ENCODE measurements around the gene MCF2L.

MCF2L gene

GRCh38 chr13:113119166-113119821 is 150.3 kb downstream of the MCF2L start:
- no peak for TF ChIP-seq CTCF (IDR thresholded peaks at IDR 0.05; ENCODE audit: insufficient read depth, low read depth, low read length, missing control alignments)
- no peak overlapping the region for H3K4me3 ChIP-seq (ENCODE audit: low read length)
- no peak for DNase-seq (ENCODE audit: low read depth)

- H3K4me3 ChIP-seq (ENCODE audit: low read length): no peak overlapping the region
Observed at GRCh38 chr13:113119822-113120189, 150.8 kb downstream of the MCF2L start.

GRCh38 chr13:113120300-113121182 is 151.5 kb downstream of the MCF2L start:
- TF ChIP-seq CTCF (IDR thresholded peaks at IDR 0.05; ENCODE audit: insufficient read depth, low read depth, low read length, missing control alignments): no peak
- DNase-seq (ENCODE audit: low read depth): no peak
- H3K4me3 ChIP-seq (ENCODE audit: low read length): no peak overlapping the region

More at GRCh38 chr13:113119822-113120189, 150.8 kb downstream of the MCF2L start:
- TF ChIP-seq CTCF (IDR thresholded peaks at IDR 0.05; ENCODE audit: insufficient read depth, low read depth, low read length, missing control alignments): no peak
- no peak for DNase-seq (ENCODE audit: low read depth)

GRCh38 chr13:113121183-113121927 is 152.3 kb downstream of the MCF2L start:
- no peak overlapping the region for H3K4me3 ChIP-seq (ENCODE audit: low read length)
- no peak for TF ChIP-seq CTCF (IDR thresholded peaks at IDR 0.05; ENCODE audit: insufficient read depth, low read depth, low read length, missing control alignments)
- no peak for DNase-seq (ENCODE audit: low read depth)

GRCh38 chr13:113121928-113122471 is 153.0 kb downstream of the MCF2L start:
- TF ChIP-seq CTCF (IDR thresholded peaks at IDR 0.05; ENCODE audit: insufficient read depth, low read depth, low read length, missing control alignments): no peak
- H3K4me3 ChIP-seq (ENCODE audit: low read length): no peak overlapping the region
- no peak for DNase-seq (ENCODE audit: low read depth)

- no peak for TF ChIP-seq CTCF (IDR thresholded peaks at IDR 0.05; ENCODE audit: insufficient read depth, low read depth, low read length, missing control alignments)
- no peak within 1 kb of the TSS for H3K4me3 ChIP-seq (ENCODE audit: low read length)
- DNase-seq (ENCODE audit: low read depth): no peak
Observed at GRCh38 chr13:113122550-113123225, 153.7 kb downstream of the MCF2L start, which contains the start of gene F10. TSS of gene F10 (plus strand) at chr13:113122799. CDS start at chr13:113122856, 57 bp downstream.

Measured in epithelial cell of esophagus (primary cell).